ENCODE measurements around the gene MAPRE2.

DNA sequence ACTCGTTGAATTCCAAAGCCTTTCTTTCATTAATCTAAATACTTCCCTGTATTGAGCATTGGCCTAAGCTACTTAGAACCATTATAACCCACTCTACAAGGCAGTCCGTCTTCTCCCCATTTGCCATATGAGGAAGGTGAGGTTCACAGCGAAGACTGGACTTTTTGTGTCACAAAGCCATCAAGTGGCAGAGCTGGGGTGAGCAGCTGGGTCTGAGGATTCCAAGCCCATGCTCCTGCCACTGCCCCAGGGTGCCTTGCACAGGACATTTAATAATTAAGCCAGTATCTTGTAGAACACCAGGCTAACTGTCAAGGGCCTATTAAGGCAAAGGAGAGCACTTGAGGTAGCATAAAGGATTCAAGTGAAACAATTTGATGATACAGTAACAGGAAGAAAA lies 130.8 kb downstream of the MAPRE2 start:
- TF ChIP-seq GATA3 (IDR thresholded peaks at IDR 0.05; ENCODE audit: low read depth, low read length) (no peak), GATA2 (IDR thresholded peaks at IDR 0.05; ENCODE audit: low read depth, low read length) (no peak)
